LNCAP (cell line): ENCODE results near the gene EXOG.

ENCODE experiments used
- TF ChIP-seq, protein P1 (sequence below): fragments of 450-650 bp; IDR thresholded peaks from 2 replicates; pipeline ENCODE4 v1.5.1; 2017; ENCODE audit warnings: mild to moderate bottlenecking

The EXOG gene

GRCh38 chr3:38496131-38496910, at the start of gene EXOG:
EXOG (plus strand) TSS chr3:38496340; CDS start chr3:38496368, 28 bp downstream.
- TF ChIP-seq, protein P1, sequence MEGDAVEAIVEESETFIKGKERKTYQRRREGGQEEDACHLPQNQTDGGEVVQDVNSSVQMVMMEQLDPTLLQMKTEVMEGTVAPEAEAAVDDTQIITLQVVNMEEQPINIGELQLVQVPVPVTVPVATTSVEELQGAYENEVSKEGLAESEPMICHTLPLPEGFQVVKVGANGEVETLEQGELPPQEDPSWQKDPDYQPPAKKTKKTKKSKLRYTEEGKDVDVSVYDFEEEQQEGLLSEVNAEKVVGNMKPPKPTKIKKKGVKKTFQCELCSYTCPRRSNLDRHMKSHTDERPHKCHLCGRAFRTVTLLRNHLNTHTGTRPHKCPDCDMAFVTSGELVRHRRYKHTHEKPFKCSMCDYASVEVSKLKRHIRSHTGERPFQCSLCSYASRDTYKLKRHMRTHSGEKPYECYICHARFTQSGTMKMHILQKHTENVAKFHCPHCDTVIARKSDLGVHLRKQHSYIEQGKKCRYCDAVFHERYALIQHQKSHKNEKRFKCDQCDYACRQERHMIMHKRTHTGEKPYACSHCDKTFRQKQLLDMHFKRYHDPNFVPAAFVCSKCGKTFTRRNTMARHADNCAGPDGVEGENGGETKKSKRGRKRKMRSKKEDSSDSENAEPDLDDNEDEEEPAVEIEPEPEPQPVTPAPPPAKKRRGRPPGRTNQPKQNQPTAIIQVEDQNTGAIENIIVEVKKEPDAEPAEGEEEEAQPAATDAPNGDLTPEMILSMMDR, result peak; percentile 95

GRCh38 chr3:38446812-38447211, 49.3 kb upstream of the EXOG start:
- TF ChIP-seq, protein P1, result no peak

DNA sequence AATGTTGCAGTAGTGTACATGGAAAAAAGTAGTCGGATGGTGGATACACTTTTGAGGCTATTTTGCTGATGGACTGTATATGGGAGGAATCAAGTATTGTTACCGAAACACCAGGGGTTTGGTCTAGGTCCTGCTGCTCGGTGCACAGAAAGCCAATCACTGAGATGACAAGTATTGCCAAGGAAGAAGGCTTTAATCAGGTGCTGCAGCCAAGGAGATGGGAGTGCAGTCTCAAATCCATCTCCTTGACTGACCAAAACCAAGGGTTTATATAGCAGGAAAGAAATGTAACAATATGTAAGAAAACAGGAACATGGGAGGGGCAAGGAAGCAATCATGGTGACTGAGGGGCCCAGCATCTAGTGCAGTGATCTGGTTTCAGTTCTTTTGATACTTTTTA, 45.3 kb upstream of the EXOG start:
- TF ChIP-seq, protein P1, result no peak

DNA sequence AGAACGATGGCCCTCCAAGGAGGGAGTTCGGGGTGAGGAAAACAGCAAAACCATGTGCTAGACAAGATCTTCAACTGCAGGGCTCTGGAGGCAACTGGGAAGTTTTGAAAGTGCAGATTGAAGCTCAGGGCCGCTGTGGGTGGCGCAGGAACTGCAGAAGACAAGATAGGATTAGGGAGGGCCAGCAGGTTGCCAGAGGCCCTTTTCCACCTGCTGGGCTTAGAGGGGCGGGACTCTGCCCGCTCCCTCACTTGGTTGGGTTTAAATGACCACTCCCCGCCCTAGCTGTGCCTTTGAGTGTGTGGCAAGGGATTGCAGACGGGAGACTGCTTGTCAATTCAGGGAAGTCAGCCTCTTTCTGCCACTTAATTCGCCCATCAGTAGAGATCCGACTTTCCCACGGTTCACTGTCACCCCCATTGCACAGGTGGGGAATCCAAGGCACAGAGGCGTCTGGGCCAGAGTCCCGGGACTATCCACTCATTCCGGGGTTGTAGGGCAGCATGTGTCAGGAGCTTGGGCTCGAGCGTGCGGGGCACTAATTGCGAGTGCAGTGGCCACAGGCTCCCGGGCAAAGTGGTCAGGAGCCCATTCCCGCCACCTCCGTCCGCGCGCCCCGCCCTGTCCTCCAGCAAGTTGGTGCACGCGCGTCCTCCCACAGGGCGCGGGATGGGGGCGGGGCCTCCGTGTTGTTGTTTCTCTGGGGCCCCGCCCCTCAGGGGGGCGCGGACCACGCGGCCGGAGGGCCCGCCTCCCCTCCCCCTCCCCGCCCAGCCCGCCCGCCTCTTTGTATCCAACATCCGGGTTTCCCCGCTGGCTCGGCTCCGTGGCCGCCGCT, 42.8 kb upstream of the EXOG start, which contains the start of gene ACVR2B:
Gene ACVR2B (plus strand): TSS at position 816 of the 838 bp plus-strand sequence. CDS start 433 bp downstream, outside the sequence.
- TF ChIP-seq, protein P1, result no peak

GRCh38 chr3:38453913-38454177, 42.3 kb upstream of the EXOG start:
- TF ChIP-seq, protein P1, result no peak

DNA sequence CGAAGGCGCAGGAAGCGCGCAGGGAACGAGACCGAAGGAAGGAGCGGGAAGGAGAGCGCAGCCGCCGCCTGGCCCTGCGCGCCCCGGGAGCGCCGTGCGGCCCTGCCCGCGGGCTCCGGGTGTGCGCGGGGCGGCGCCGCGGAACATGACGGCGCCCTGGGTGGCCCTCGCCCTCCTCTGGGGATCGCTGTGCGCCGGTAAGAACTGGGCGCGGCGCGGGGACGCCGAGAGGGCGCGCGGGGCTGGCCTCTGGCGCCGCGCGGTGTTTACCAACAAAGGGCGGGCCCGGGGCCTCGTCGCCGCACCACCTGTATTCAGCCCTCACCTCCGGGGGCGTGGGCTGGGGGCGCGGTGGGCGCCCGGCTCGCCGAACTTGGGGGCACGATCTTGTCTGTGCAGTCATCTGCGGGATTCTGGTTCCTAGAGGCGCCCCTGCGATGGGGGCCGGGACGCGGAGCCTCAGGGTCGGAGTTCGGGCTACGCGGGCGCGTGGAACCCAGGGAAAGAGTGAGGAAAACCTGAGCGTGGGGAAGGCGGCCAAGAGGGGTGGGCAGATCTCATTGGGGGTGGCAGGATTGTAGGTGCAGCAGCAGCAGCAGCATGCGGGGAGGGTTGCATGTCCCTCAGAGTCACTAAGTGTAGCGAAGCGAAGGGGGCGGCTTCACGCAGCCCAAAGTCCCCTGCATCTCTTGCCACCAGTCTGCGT, 41.8 kb upstream of the EXOG start:
- TF ChIP-seq, protein P1, result 0 out of 2 replicates have a peak, but pooled peaks have one; percentile 16

DNA sequence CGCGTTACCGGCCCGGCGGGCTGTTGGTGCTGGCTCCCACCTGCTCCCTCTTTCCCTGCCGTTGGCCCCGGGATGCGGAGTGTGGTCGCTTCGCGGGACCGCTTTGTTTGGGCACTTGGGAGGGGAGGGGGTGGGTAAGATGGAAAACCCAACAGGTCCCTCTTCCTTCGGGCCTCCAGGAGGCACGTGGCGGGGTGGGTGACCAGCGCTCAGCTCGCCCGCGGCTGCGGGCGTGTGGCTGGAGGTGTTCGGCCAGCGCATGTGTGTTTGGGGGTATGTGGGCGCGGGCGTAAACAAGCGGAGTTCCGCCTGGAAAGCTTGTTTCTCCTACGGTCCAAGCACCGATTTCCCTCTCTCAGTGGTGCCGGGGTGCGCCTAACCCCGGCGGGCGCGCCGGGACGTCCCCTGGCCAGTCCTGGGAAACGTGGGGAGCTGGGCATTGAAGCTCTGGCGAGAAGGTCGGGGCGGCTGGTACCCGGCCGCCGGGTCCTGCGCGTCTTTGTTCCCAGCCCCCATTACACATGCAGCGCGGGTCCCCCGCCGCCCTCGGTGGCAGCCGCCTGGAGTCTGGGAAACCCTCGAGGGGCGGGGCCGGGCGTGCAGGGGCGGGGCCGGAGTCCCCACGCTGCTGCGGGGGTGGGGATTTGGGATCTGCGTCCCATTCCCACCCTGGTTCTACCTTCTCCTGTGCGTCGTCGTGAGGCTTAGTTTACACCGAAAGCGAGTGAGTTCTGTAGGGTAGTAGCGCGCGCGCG, 41.1 kb upstream of the EXOG start:
- TF ChIP-seq, protein P1, result no peak
